UCSD-AML1 (cell line): ENCODE measurements around the gene DDIT4.

Experiments
- DNase-seq: peaks from one replicate; lab custom pipeline; 2025; ENCODE audit not compliant: unreplicated experiment; lab: John Stamatoyannopoulos, UW

Gene DDIT4

GRCh38 chr10:72315054-72315453 lies 41.3 kb downstream of the DDIT4 start:
- DNase-seq = no peak

DNA sequence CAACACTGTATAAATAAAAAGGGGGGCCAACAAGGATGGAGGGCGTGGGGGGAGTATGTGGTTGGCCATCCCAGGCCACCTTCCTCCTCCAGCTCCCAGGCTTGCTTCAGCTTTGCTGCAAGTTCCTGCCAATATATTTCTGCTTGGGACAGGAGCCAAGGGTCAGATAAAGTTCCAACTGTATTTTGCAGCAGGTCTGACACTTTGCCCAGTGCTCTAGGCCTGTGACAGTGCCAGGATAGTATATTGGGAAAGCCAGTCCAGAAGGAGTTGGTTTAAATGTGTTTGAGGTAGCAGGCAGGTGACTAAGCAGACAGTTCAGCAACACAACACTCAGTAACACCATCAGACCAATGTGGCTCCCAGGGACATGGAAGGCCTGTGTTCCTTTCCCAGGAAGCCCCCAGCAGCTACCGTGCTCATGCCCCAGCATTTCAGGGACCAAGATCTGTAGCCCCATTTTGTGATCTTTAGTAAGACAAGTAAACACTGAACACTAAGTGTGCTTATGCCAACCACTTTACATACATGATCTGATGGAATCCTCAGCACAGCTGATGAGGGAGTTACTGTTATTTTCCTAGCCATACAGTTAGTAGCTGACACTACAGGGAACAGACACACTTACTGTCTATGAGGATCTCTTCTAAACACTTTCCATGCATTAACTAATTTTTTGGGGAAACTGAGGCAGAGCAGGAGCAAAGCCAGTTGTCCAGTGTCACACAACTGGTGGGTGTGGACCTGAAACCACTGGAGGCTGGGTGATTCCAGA lies 42.1 kb downstream of the DDIT4 start:
- DNase-seq = no peak

GRCh38 chr10:72316386-72316700 lies 42.6 kb downstream of the DDIT4 start:
- DNase-seq = no peak

- DNase-seq = peak; percentile 69
Observed at GRCh38 chr10:72316748-72317435, 43.2 kb downstream of the DDIT4 start.

GRCh38 chr10:72318418-72319262 lies 44.9 kb downstream of the DDIT4 start:
- no peak for DNase-seq

DNA sequence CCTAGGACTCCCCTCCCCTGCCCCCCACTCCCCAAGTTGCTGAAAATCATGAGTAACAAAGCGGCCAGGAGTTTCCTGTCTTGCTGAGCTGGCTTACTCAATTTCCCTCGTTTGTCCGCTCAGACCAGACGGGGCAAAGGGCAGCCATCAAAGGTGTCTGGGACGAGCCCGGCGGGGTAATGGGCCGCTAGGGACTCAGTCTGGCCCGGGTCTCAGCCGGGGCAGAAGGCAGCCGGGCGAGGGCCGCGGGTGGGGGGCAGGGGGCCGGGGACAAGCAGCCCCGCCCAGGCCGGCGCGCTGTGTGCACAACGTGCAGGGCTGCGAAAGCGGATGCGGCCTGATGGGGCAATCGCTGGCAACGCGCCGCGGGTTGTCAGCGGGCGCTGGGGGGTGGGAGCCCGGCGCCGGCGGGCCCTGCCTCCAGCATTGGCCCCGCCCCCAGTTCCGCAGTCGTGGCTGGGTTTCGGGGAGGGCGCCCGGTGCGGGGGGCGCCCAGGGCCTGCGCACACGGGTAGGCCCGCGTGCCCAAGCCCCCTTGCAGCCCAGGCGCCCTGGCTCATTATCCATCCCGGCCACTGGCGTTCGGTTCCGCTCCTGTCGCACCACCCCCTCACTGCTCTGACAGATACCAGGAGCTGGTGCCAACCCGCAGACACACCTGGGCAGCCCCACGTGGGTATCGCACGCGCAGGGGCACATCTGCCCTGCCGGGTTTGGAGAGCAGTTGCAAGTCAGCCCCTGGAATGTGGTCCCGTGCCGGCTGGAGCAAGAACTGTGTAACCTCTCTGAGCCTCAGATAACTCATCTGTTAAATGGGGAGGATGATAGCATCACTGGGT lies 45.9 kb downstream of the DDIT4 start:
- peak; percentile 93 for DNase-seq

GRCh38 chr10:72320676-72321247 lies 47.0 kb downstream of the DDIT4 start:
- peak; percentile 89 for DNase-seq

DNA sequence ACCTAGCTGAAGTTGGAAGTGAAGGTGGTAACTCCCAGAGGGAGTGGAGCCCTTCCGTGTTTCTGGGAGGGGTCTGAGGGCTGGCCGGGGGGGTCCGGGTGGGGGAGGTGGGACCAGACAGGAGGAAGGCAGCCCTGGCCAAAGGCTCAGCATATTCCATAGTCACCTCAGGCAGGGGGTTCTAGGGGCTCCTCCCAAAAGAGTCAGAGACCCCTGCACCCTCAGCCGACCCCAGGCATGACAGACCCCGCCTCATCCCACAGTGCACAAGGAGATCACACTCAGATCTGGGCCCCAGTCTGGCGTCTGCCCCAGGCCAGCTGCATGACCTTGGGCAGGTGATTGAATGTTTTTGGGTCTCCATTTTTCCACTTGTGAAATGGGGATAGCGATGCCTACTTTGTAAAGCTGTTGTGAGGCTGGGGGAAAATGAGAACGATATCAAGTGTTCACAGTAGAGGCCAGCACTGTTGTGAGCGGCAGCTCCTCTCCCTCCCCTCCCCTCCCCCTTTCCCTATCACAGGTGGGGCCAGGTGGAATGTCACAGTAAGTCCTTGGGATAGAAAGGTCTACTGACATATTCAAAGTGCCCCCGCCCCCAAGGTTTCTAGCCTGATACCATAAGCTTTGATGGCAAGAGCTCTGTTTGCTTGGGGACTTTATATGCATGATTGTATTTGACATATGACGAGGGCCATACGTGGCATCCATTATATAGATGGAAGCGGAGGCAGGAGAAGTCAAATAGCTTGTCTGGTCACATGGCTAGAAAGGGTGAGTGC lies 47.7 kb downstream of the DDIT4 start:
- no peak for DNase-seq

DNA sequence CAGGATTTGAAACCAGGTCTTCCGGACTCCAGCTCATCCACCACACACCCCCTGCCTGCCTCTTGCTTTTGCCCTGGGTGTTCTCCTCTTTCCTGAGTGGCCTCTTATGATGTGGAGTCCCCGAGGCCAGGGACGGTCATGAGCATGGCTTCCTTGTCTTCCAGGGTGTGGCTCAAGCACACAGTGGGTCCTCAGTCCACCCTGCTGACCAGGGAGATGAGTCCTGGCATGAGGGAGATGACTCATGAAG lies 48.2 kb downstream of the DDIT4 start:
- DNase-seq = no peak

- no peak for DNase-seq
Observed at GRCh38 chr10:72322280-72323058, 48.7 kb downstream of the DDIT4 start.

GRCh38 chr10:72323108-72323749 lies 49.5 kb downstream of the DDIT4 start:
- no peak for DNase-seq

DNA sequence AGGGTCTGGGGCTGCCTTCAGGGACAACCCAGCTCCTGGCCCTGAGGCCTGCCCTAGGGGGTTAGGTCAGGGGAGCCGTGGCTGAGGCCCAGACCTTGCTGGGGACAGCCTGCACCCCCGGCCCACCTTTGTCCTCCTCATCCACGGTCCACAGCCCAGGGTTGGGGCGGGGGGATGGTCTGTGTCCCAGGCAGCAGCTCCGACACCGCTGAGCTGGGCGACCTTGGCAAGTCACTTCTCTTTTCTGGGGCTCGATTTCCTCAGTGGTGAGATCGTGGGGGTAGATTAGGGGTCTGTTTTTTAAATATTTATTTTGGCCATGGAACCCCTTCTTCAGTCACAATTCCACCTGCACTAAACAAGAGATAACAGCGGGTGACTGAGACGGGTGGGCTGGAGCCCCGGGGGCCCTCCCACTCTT lies 50.1 kb downstream of the DDIT4 start:
- DNase-seq = peak; percentile 62
